ENCODE data around the gene HORMAD2.

The HORMAD2 gene

DNA sequence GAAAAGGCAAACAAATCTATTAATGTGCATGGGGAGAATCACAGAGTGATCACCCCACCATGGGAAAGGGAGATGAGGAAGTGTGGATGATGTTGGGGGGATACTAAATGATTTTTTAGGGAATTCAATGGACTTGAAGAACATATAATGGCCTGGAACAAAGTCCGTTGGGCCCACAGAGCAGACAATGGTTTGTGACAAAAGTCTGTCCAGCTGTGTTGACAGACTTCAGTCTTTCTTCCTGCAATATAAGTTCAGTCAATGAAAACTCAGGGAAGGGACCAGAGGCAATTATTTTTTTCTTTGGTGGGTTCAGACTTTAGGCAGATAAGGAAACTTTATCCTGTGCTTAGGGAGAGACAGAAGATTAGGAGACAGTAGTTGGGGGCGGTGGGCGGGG lies 18.0 kb upstream of the HORMAD2 start:
- Histone ChIP-seq H3K9ac (ENCODE audit: low read depth, low read length, poor library complexity, severe bottlenecking) (no peak overlapping the region), H3K27me3 (ENCODE audit: insufficient read depth, low read length, poor library complexity, severe bottlenecking) (no peaks in the 10 kb centered on the region), H3K36me3 (ENCODE audit: insufficient read depth, low read length) (no peaks in the 10 kb centered on the region), H2AFZ (ENCODE audit: low read length) (no peak overlapping the region), H3K4me2 (ENCODE audit: low read depth, low read length, poor library complexity, severe bottlenecking) (no peak overlapping the region), H3K9me3 (ENCODE audit: insufficient read depth, low read depth, low read length) (peaks cover 6% of the 10 kb centered on the region; the same call in 1 of the 2 replicates), H4K20me1 (ENCODE audit: insufficient read depth, low read length, poor library complexity, severe bottlenecking) (no peaks in the 10 kb centered on the region), H3F3A (ENCODE audit: low read depth) (no peaks in the 10 kb centered on the region), H3K4me3 (ENCODE audit: low read length, poor library complexity, severe bottlenecking) (no peak overlapping the region), H3K4me1 (ENCODE audit: insufficient read depth, low read length, poor library complexity, severe bottlenecking) (no peaks in the 10 kb centered on the region), H3K79me2 (ENCODE audit: insufficient read depth, low read length) (no peaks in the 10 kb centered on the region), H3K9me2 (replicated peaks; ENCODE audit: low read depth, low read length) (no peaks in the 10 kb centered on the region)
- TF ChIP-seq EZH2phosphoT487 (IDR thresholded peaks at IDR 0.05; ENCODE audit: borderline replicate concordance): no peak
- TF ChIP-seq, protein P1, sequence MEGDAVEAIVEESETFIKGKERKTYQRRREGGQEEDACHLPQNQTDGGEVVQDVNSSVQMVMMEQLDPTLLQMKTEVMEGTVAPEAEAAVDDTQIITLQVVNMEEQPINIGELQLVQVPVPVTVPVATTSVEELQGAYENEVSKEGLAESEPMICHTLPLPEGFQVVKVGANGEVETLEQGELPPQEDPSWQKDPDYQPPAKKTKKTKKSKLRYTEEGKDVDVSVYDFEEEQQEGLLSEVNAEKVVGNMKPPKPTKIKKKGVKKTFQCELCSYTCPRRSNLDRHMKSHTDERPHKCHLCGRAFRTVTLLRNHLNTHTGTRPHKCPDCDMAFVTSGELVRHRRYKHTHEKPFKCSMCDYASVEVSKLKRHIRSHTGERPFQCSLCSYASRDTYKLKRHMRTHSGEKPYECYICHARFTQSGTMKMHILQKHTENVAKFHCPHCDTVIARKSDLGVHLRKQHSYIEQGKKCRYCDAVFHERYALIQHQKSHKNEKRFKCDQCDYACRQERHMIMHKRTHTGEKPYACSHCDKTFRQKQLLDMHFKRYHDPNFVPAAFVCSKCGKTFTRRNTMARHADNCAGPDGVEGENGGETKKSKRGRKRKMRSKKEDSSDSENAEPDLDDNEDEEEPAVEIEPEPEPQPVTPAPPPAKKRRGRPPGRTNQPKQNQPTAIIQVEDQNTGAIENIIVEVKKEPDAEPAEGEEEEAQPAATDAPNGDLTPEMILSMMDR (conservative IDR thresholded peaks at IDR 0.05; ENCODE audit: low read length): no peak

DNA sequence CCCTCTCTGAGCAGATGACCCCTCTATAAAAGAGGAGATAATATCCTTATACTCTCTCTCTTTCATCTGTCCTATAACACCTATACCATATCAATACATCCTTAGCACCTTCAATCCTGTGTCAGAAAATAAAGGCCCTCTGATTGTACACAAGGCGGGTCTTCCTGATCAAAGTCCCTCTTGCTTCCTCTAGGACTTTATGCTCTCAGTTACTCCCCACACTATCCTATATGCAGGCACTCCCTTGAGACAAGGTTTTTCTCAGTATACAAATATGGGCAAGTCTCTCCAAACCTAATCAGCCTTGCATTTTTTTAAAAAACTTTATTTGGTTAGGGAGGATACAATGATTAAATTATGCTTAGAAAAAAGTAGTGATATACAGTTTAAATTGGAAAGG lies 17.3 kb upstream of the HORMAD2 start:
- H3K9me3 ChIP-seq (ENCODE audit: insufficient read depth, low read depth, low read length): peaks cover 6% of the 10 kb centered on the region; the same call in 1 of the 2 replicates
- no peaks in the 10 kb centered on the region for H3K79me2 ChIP-seq (ENCODE audit: insufficient read depth, low read length)
- H3K4me1 ChIP-seq (ENCODE audit: insufficient read depth, low read length, poor library complexity, severe bottlenecking): no peaks in the 10 kb centered on the region
- no peak overlapping the region for H3K4me2 ChIP-seq (ENCODE audit: low read depth, low read length, poor library complexity, severe bottlenecking)
- H3K36me3 ChIP-seq (ENCODE audit: insufficient read depth, low read length): no peaks in the 10 kb centered on the region
- H2AFZ ChIP-seq (ENCODE audit: low read length): no peak overlapping the region
- no peaks in the 10 kb centered on the region for H3F3A ChIP-seq (ENCODE audit: low read depth)
- no peak for TF ChIP-seq EZH2phosphoT487 (IDR thresholded peaks at IDR 0.05; ENCODE audit: borderline replicate concordance)
- TF ChIP-seq, protein P1 (conservative IDR thresholded peaks at IDR 0.05; ENCODE audit: low read length): no peak
- H3K27me3 ChIP-seq (ENCODE audit: insufficient read depth, low read length, poor library complexity, severe bottlenecking): no peaks in the 10 kb centered on the region
- no peaks in the 10 kb centered on the region for H4K20me1 ChIP-seq (ENCODE audit: insufficient read depth, low read length, poor library complexity, severe bottlenecking)
- no peaks in the 10 kb centered on the region for H3K9me2 ChIP-seq (replicated peaks; ENCODE audit: low read depth, low read length)
- H3K4me3 ChIP-seq (ENCODE audit: low read length, poor library complexity, severe bottlenecking): no peak overlapping the region
- H3K9ac ChIP-seq (ENCODE audit: low read depth, low read length, poor library complexity, severe bottlenecking): no peak overlapping the region

DNA sequence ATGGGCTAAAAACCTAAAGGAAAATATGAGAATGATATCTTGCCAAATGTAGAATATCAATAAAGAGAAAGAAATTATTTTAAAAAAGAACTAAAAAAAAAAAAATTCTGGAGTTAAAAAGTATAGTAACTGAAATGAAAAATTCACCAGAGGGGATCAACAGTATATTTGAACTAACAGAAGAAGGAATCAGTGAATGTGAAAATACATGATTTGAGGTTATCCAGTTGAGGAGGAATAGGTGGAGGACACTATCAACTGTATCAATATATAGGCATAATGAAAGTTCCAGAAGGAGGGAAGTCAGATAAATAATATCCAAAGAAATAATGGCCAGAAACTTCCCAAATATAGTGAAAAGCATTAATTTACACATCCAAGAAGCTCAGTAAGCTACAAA lies 16.1 kb upstream of the HORMAD2 start:
- Histone ChIP-seq H3K36me3 (ENCODE audit: insufficient read depth, low read length) (no peaks in the 10 kb centered on the region), H3K4me2 (ENCODE audit: low read depth, low read length, poor library complexity, severe bottlenecking) (no peak overlapping the region), H3K4me1 (ENCODE audit: insufficient read depth, low read length, poor library complexity, severe bottlenecking) (no peaks in the 10 kb centered on the region), H3K9me3 (ENCODE audit: insufficient read depth, low read depth, low read length) (peaks cover 6% of the 10 kb centered on the region; the same call in 1 of the 2 replicates), H3K9ac (ENCODE audit: low read depth, low read length, poor library complexity, severe bottlenecking) (no peak overlapping the region), H4K20me1 (ENCODE audit: insufficient read depth, low read length, poor library complexity, severe bottlenecking) (no peaks in the 10 kb centered on the region), H3K27me3 (ENCODE audit: insufficient read depth, low read length, poor library complexity, severe bottlenecking) (no peaks in the 10 kb centered on the region), H3K79me2 (ENCODE audit: insufficient read depth, low read length) (no peaks in the 10 kb centered on the region), H3K9me2 (replicated peaks; ENCODE audit: low read depth, low read length) (no peaks in the 10 kb centered on the region), H2AFZ (ENCODE audit: low read length) (no peak overlapping the region), H3F3A (ENCODE audit: low read depth) (no peaks in the 10 kb centered on the region), H3K4me3 (ENCODE audit: low read length, poor library complexity, severe bottlenecking) (no peak overlapping the region)
- TF ChIP-seq EZH2phosphoT487 (IDR thresholded peaks at IDR 0.05; ENCODE audit: borderline replicate concordance): no peak
- TF ChIP-seq, protein P1 (conservative IDR thresholded peaks at IDR 0.05; ENCODE audit: low read length): no peak
